IMR-90 (cell line): ENCODE data around the gene LYRM2. TPM values are rescaled to one million over a fixed set of nuclear protein-coding genes. Genes with fewer than 3 reads are reported as not detected.

Experiments
- ATAC-seq: fragments of 200-7000 bp; cut with Tn5 transposase; 2 replicates; pipeline ENCODE4 v1.9.1; 2020; ENCODE audit warnings: low read depth, mild to moderate bottlenecking, moderate library complexity
- BruUV-seq: library from RNA; stranded (reverse); fragments of 400-500 nt; replicated peaks from 2 replicates; lab custom pipeline; 2021; lab: Mats Ljungman, UMichigan
- CTCF ChIA-PET: fragments of 300-600 bp; formaldehyde crosslinking; extraction: SDS; loops from one replicate; lab custom pipeline; 2021; ENCODE audit warnings: antibody characterized with exemption; lab: Yijun Ruan, JAX
- POLR2A ChIA-PET: fragments of 300-600 bp; sonication (Branson Sonifier 250); formaldehyde crosslinking; loops from one replicate; lab custom pipeline; 2022; ENCODE audit warnings: antibody characterized with exemption; ENCODE audit not compliant: unreplicated experiment; lab: Charles Lee
- DNase-seq: peaks from one replicate; pipeline ENCODE4 v3.0.0; 2013
- H2AFZ ChIP-seq: replicated peaks from 2 replicates; pipeline ENCODE3; 2013; ENCODE audit warnings: low read length, mild to moderate bottlenecking; ENCODE audit not compliant: poor library complexity
- H2AK5ac ChIP-seq: 2 replicates; pipeline ENCODE4 v1.6.1; 2013; ENCODE audit warnings: low read depth, low read length, inconsistent platforms
- H2AK9ac ChIP-seq: replicated peaks from 2 replicates; pipeline ENCODE3; 2013; ENCODE audit warnings: mild to moderate bottlenecking, low read depth, low read length, moderate library complexity; ENCODE audit not compliant: poor library complexity
- H2BK120ac ChIP-seq: 2 replicates; pipeline ENCODE4 v1.6.1; 2013; ENCODE audit warnings: low read depth, low read length, inconsistent platforms
- H2BK15ac ChIP-seq: 3 replicates; pipeline ENCODE4 v1.6.1; 2013; ENCODE audit warnings: low read depth, low read length, inconsistent platforms
- H2BK20ac ChIP-seq: 2 replicates; pipeline ENCODE4 v1.6.1; 2013; ENCODE audit warnings: low read depth, mild to moderate bottlenecking, inconsistent platforms, low read length, moderate library complexity
- H2BK5ac ChIP-seq: 2 replicates; pipeline ENCODE4 v1.6.1; 2013; ENCODE audit warnings: mild to moderate bottlenecking, low read depth, low read length, inconsistent platforms; ENCODE audit not compliant: poor library complexity, severe bottlenecking
- H3K14ac ChIP-seq: replicated peaks from 2 replicates; pipeline ENCODE4 v1.6.1; 2013; ENCODE audit warnings: low read depth, low read length, inconsistent platforms
- H3K18ac ChIP-seq: 2 replicates; pipeline ENCODE4 v1.6.1; 2013; ENCODE audit warnings: low read depth, low read length, control low read depth
- H3K23ac ChIP-seq: 2 replicates; pipeline ENCODE4 v1.6.1; 2013; ENCODE audit warnings: low read depth, low read length, inconsistent platforms
- H3K27ac ChIP-seq: 2 replicates; pipeline ENCODE4 v1.5.1; 2013; ENCODE audit warnings: mild to moderate bottlenecking, control low read depth, low read length; ENCODE audit not compliant: insufficient read depth
- H3K27me3 ChIP-seq: 2 replicates; pipeline ENCODE4 v1.6.1; 2013; ENCODE audit warnings: low read length; ENCODE audit not compliant: control insufficient read depth, insufficient read depth
- H3K36me3 ChIP-seq: 2 replicates; pipeline ENCODE4 v1.6.1; 2013; ENCODE audit warnings: low read length, mixed read lengths; ENCODE audit not compliant: control insufficient read depth, insufficient read depth
- H3K4ac ChIP-seq: 2 replicates; pipeline ENCODE4 v1.6.1; 2013; ENCODE audit warnings: low read depth, low read length, inconsistent platforms
- H3K4me1 ChIP-seq: 2 replicates; pipeline ENCODE4 v1.6.1; 2013; ENCODE audit warnings: low read length, mixed read lengths; ENCODE audit not compliant: control insufficient read depth, insufficient read depth
- H3K4me2 ChIP-seq: 2 replicates; pipeline ENCODE4 v1.6.1; 2013; ENCODE audit warnings: low read depth, mild to moderate bottlenecking, control low read depth, low read length, moderate library complexity
- H3K4me3 ChIP-seq: 2 replicates; pipeline ENCODE4 v1.5.1; 2013; ENCODE audit warnings: low read depth, mild to moderate bottlenecking, control low read depth, low read length, moderate library complexity; ENCODE audit not compliant: insufficient read depth
- H3K56ac ChIP-seq: 2 replicates; pipeline ENCODE4 v1.6.1; 2013; ENCODE audit warnings: low read length, inconsistent platforms; ENCODE audit not compliant: insufficient read depth; ENCODE audit errors: extremely low read depth
- H3K79me1 ChIP-seq, 2 experiments: 2 replicates each; pipeline ENCODE4 v1.6.1; 2013; ENCODE audit warnings: low read length in 2 of 2, inconsistent platforms in 1 of 2, low read depth in 1 of 2
- H3K9ac ChIP-seq: 2 replicates; pipeline ENCODE4 v1.6.1; 2013; ENCODE audit warnings: low read depth, low read length, control low read depth
- H3K9me1 ChIP-seq: 2 replicates; pipeline ENCODE4 v1.6.1; 2013; ENCODE audit warnings: low read length, inconsistent platforms; ENCODE audit not compliant: insufficient read depth
- H3K9me3 ChIP-seq: 2 replicates; pipeline ENCODE4 v1.6.1; 2013; ENCODE audit warnings: low read length; ENCODE audit not compliant: control insufficient read depth, insufficient read depth
- H4K20me1 ChIP-seq: 2 replicates; pipeline ENCODE4 v1.6.1; 2013; ENCODE audit warnings: low read length, inconsistent platforms; ENCODE audit not compliant: insufficient read depth
- H4K5ac ChIP-seq: 2 replicates; pipeline ENCODE4 v1.6.1; 2013; ENCODE audit warnings: mild to moderate bottlenecking, low read depth, low read length, control low read depth
- H4K8ac ChIP-seq, 2 experiments: 2 replicates each; pipeline ENCODE4 v1.6.1; 2013; ENCODE audit warnings: low read depth in 2 of 2, low read length in 2 of 2, control low read depth in 1 of 2, inconsistent platforms in 1 of 2
- H4K91ac ChIP-seq: 2 replicates; pipeline ENCODE4 v1.6.1; 2013; ENCODE audit warnings: low read depth, low read length, inconsistent platforms; ENCODE audit not compliant: insufficient read depth
- BHLHE40 ChIP-seq: fragments of 150-350 bp; IDR thresholded peaks from 2 replicates; pipeline ENCODE4 v1.6.1; 2016; ENCODE audit warnings: mild to moderate bottlenecking, low read depth, low read length
- CEBPB ChIP-seq: IDR thresholded peaks from 2 replicates; pipeline ENCODE4 v1.6.1; 2012; ENCODE audit warnings: low read depth, low read length, improper control_type of control experiment
- MXI1 ChIP-seq: IDR thresholded peaks from 2 replicates; pipeline ENCODE4 v1.6.1; 2012; ENCODE audit warnings: low read depth, mild to moderate bottlenecking, low read length, moderate library complexity, borderline replicate concordance
- NFE2L2 ChIP-seq: fragments of 150-350 bp; IDR thresholded peaks from 2 replicates; pipeline ENCODE4 v1.6.1; 2016; ENCODE audit warnings: low read depth, mild to moderate bottlenecking, low read length
- POLR2A ChIP-seq: IDR thresholded peaks from 2 replicates; pipeline ENCODE4 v1.6.1; 2012; ENCODE audit warnings: mild to moderate bottlenecking, low read depth, low read length
- RAD21 ChIP-seq: IDR thresholded peaks from 2 replicates; pipeline ENCODE4 v1.6.1; 2012; ENCODE audit warnings: low read length, improper control_type of control experiment
- RCOR1 ChIP-seq: IDR thresholded peaks from 2 replicates; pipeline ENCODE4 v1.6.1; 2012; ENCODE audit warnings: mild to moderate bottlenecking, low read length, improper control_type of control experiment; ENCODE audit not compliant: insufficient replicate concordance
- SMC3 ChIP-seq: fragments of 150-350 bp; IDR thresholded peaks from 2 replicates; pipeline ENCODE4 v1.6.1; 2016; ENCODE audit warnings: low read depth, mild to moderate bottlenecking, antibody characterized with exemption, low read length, moderate library complexity
- WGBS, 2 experiments: methylation state at CpG; one replicate each; pipeline versions ENCODE4 v1.1.5 to v1.1.7; 2013; ENCODE audit warnings: missing lambda C conversion rate in 2 of 2; ENCODE audit not compliant: insufficient read length in 1 of 2; ENCODE audit errors: extremely low coverage in 2 of 2; 5-methylcytosine and 5-hydroxymethylcytosine counted together
- dilution Hi-C: fragments of 300-500 bp; cut with HindIII; formaldehyde crosslinking; loops from one replicate; pipeline ENCODE4 v1.14.3; 2018; ENCODE audit warnings: low sequenced_read_pairs; ENCODE audit not compliant: unreplicated experiment
- in situ Hi-C: fragments of 300-500 bp; cut with MboI; formaldehyde crosslinking; loops from 3 replicates; pipeline ENCODE4 v1.14.3; 2019; ENCODE audit warnings: low sequenced_read_pairs, inconsistent platforms, mixed read lengths
- intact Hi-C: fragments of 100-400 bp; cut with micrococcal nuclease; formaldehyde crosslinking; loops from 2 replicates; pipeline ENCODE4 v1.10.0; 2022
- polyA plus RNA-seq, 3 experiments: library from polyadenylated mRNA; depleted of rRNA; stranded (reverse); fragments of >200 nt; gene quantifications; 2 replicates each; pipeline ENCODE4 v1.2.3, GENCODE V29; 2012; ENCODE audit warnings: low replicate concordance in 1 of 3
- total RNA-seq: library from RNA; depleted of rRNA; stranded (reverse); fragments of >200 nt; gene quantifications from 2 replicates; pipeline ENCODE4 v1.2.3, GENCODE V29; 2012
- TF ChIP-seq, protein P1 (sequence below): fragments of 150-350 bp; IDR thresholded peaks from 2 replicates; pipeline ENCODE4 v1.6.1; 2017; ENCODE audit warnings: mild to moderate bottlenecking, antibody characterized with exemption, low read length, low read depth
- TF ChIP-seq, protein P2 (sequence below): conservative IDR thresholded peaks from 2 replicates; pipeline ENCODE4 v1.5.1; 2012; ENCODE audit warnings: mild to moderate bottlenecking, low read depth, low read length, improper control_type of control experiment

Gene LYRM2
- total and polyA plus RNA-seq, 2 of the 4 experiments (the other 2 are of a cell fraction): 14.0 to 24.0 TPM

DNA sequence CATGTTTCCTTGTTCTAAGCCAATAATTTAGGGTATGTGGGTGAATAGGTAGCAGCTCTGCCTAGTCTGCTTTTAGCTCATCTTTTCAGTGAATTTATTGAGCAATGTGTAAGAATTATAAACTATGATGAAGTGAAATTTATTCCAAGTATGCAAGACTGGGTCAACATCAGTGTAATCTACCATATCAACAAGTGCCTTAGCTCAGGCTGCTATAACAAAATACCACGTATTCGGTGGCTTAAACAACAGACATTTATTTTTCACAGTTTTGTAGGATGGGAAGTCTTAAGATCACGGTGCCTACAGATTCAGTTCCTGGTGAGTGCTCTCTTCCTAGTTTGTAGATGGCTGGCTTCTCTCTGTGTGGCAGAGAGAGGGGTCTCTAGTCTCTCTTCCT is 54.0 kb downstream of the LYRM2 start:
- H3K4me1 ChIP-seq: no peaks in the 10 kb centered on the region
- no peak overlapping the region for H2AK5ac ChIP-seq
- in situ Hi-C loops (no loop called here), dilution Hi-C loops (no loop called here), intact Hi-C loops (no loop called here)
- CTCF ChIA-PET: no interaction called here
- no peak overlapping the region for H4K8ac ChIP-seq
- no peak overlapping the region for H3K27ac ChIP-seq
- no peak overlapping the region for H3K4me2 ChIP-seq
- peaks cover 3% of the 10 kb centered on the region for H3K27me3 ChIP-seq
- no peaks in the 10 kb centered on the region for H4K20me1 ChIP-seq
- H3K14ac ChIP-seq: no peak overlapping the region
- WGBS, 2 experiments: no CpG with 5 or more reads among the region's 3 CpGs
- H3K18ac ChIP-seq: no peak overlapping the region
- no TSS peak for BruUV-seq
- H2AFZ ChIP-seq: no peak overlapping the region
- no peaks in the 10 kb centered on the region for H3K9me3 ChIP-seq
- H2AK9ac ChIP-seq: no peak overlapping the region
- no peaks in the 10 kb centered on the region for H3K79me1 ChIP-seq
- H4K91ac ChIP-seq: no peak overlapping the region
- H4K5ac ChIP-seq: no peak overlapping the region
- H3K9ac ChIP-seq: no peak overlapping the region
- H3K4ac ChIP-seq: no peak overlapping the region
- DNase-seq (no peak), ATAC-seq (no peak)
- H3K4me3 ChIP-seq: no peak overlapping the region
- H2BK20ac ChIP-seq: no peak overlapping the region
- no peak overlapping the region for H2BK5ac ChIP-seq
- H3K56ac ChIP-seq: no peak overlapping the region
- POLR2A ChIA-PET: no interaction called here
- 0 out of 2 replicates have a peak, but pooled peaks cover under 1% of the 10 kb centered on the region for H3K9me1 ChIP-seq
- no peaks in the 10 kb centered on the region for H3K36me3 ChIP-seq
- no peak overlapping the region for H2BK15ac ChIP-seq
- H3K23ac ChIP-seq: no peak overlapping the region
- H2BK120ac ChIP-seq: no peak overlapping the region
- no peak for TF ChIP-seq BHLHE40
- no peak for TF ChIP-seq POLR2A
- TF ChIP-seq SMC3: no peak
- TF ChIP-seq, protein P1, sequence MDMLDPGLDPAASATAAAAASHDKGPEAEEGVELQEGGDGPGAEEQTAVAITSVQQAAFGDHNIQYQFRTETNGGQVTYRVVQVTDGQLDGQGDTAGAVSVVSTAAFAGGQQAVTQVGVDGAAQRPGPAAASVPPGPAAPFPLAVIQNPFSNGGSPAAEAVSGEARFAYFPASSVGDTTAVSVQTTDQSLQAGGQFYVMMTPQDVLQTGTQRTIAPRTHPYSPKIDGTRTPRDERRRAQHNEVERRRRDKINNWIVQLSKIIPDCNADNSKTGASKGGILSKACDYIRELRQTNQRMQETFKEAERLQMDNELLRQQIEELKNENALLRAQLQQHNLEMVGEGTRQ: no peak
- TF ChIP-seq RCOR1: no peak
- no peak for TF ChIP-seq NFE2L2
- TF ChIP-seq, protein P2, sequence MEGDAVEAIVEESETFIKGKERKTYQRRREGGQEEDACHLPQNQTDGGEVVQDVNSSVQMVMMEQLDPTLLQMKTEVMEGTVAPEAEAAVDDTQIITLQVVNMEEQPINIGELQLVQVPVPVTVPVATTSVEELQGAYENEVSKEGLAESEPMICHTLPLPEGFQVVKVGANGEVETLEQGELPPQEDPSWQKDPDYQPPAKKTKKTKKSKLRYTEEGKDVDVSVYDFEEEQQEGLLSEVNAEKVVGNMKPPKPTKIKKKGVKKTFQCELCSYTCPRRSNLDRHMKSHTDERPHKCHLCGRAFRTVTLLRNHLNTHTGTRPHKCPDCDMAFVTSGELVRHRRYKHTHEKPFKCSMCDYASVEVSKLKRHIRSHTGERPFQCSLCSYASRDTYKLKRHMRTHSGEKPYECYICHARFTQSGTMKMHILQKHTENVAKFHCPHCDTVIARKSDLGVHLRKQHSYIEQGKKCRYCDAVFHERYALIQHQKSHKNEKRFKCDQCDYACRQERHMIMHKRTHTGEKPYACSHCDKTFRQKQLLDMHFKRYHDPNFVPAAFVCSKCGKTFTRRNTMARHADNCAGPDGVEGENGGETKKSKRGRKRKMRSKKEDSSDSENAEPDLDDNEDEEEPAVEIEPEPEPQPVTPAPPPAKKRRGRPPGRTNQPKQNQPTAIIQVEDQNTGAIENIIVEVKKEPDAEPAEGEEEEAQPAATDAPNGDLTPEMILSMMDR: no peak
- no peak for TF ChIP-seq RAD21
- no peak for TF ChIP-seq CEBPB
- no peak for TF ChIP-seq MXI1
